Measurements from ENCODE around the gene CCDC154.

DNA sequence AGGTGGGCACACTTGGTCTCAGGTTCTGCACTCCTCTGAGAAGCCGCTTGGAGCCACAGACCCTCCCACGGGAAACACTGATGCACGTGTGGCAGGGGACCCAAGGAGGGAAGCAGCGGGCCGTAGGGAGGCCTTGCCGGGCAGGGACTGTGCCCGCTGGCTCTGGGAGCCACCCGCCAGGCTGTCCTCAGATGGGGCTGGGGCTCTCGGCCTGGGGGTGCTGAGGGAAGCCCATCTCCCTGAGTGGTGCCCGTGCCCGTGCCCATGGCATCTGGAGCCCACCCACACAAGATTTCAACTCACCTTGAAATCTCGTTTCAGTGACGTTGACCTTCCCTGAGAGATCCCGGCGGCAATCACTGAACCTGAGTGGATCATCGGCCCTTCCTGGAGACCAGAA lies 12.6 kb upstream of the CCDC154 start:
- TF ChIP-seq, protein P1, sequence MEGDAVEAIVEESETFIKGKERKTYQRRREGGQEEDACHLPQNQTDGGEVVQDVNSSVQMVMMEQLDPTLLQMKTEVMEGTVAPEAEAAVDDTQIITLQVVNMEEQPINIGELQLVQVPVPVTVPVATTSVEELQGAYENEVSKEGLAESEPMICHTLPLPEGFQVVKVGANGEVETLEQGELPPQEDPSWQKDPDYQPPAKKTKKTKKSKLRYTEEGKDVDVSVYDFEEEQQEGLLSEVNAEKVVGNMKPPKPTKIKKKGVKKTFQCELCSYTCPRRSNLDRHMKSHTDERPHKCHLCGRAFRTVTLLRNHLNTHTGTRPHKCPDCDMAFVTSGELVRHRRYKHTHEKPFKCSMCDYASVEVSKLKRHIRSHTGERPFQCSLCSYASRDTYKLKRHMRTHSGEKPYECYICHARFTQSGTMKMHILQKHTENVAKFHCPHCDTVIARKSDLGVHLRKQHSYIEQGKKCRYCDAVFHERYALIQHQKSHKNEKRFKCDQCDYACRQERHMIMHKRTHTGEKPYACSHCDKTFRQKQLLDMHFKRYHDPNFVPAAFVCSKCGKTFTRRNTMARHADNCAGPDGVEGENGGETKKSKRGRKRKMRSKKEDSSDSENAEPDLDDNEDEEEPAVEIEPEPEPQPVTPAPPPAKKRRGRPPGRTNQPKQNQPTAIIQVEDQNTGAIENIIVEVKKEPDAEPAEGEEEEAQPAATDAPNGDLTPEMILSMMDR (IDR thresholded peaks at IDR 0.05) = no peak
- TF ChIP-seq POLR2A (IDR thresholded peaks at IDR 0.05) = no peak
